A549 treated with dexamethasone at 1 μM for 4 hours (cell line): ENCODE results near the gene TP53TG3F. TPM values are rescaled to one million over a fixed set of nuclear protein-coding genes. Genes with fewer than 3 reads are reported as not detected.

Experiments
- total RNA-seq: library from RNA; stranded (reverse); fragments of 200-300 nt; extraction: Qiagen RNA extraction; gene quantifications from 5 replicates; pipeline ENCODE4 v1.2.3, GENCODE V29; 2022

TP53TG3F gene, protein sequence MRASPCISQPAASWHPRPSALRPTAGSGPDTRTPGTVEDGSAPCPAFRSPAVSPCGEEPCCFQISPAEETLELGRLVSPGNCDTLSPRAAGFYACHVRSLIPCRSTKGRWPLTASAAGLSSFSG
- total RNA-seq = 0.05 to 0.22 TPM (median 0.07 TPM) in 5 replicates

DNA sequence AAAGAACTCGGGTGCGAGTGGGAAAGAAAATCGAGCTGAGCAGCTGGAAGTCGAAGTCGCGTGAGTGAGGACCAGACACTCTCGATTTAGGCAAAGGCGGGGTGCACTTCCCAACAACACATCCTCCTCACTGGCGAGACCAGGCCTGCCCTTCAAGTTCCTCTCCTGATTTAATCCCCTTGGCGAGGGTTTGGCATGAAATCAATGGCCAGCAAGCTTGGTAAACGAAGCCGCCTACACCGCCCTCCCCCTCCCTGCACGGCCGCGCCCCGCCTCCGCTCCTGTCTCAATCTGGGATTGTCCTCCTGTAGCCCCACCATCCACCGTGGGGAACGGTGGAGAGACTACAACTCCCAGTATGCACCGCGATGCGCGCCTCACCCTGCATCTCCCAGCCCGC is at the start of gene TP53TG3F:
Gene TP53TG3F (plus strand): TSS at position 301 of the 400 bp plus-strand sequence. CDS start 68 bp downstream, at position 369.

Other genes starting within 250 kb of the TP53TG3F start
- not detected in 5 replicates for gene TP53TG3E, start 155.3 kb upstream of the TP53TG3F start, total RNA-seq
- 0.29 to 0.61 TPM in 2 of 5 replicates, not detected in the others for gene TP53TG3B, start 98.8 kb upstream of the TP53TG3F start, total RNA-seq